22Rv1 (cell line): ENCODE measurements around the gene PIP5K1B.

Experiments
- CTCF ChIP-seq: fragments of 450-650 bp; IDR thresholded peaks from 2 replicates; pipeline ENCODE4 v1.5.1; 2017; ENCODE audit warnings: mild to moderate bottlenecking
- ZFX ChIP-seq: fragments of 450-650 bp; IDR thresholded peaks from 2 replicates; pipeline ENCODE4 v1.6.1; 2017; ENCODE audit warnings: antibody characterized with exemption, borderline replicate concordance

GRCh38 chr9:68844157-68844556 lies 139.1 kb downstream of the PIP5K1B start:
- TF ChIP-seq CTCF (no peak), ZFX (no peak)
